ENCODE data around the gene TBC1D1. TPM values are rescaled to one million over a fixed set of nuclear protein-coding genes. Genes with fewer than 3 reads are reported as not detected.

The TBC1D1 gene
- total RNA-seq, 2 donors from 2014 or later: 55.3 to 77.4 TPM

GRCh38 chr4:37865450-37865849, 25.4 kb upstream of the TBC1D1 start:
- no peak for TF ChIP-seq CTCF (IDR thresholded peaks at IDR 0.05)
- H3K27me3 ChIP-seq: no peaks in the 10 kb centered on the region
- no peak for DNase-seq
- intact Hi-C loops (cut with DNase I): no loop called here
- no peak overlapping the region for H3K9ac ChIP-seq (ENCODE audit: low read depth in 2 of 2, low read length in 2 of 2)
- H3K27ac ChIP-seq: no peak overlapping the region
- H3K36me3 ChIP-seq: no peaks in the 10 kb centered on the region
- H3K9me3 ChIP-seq: no peaks in the 10 kb centered on the region
- H3K4me1 ChIP-seq: no peaks in the 10 kb centered on the region
- H3K4me3 ChIP-seq: no peak overlapping the region

DNA sequence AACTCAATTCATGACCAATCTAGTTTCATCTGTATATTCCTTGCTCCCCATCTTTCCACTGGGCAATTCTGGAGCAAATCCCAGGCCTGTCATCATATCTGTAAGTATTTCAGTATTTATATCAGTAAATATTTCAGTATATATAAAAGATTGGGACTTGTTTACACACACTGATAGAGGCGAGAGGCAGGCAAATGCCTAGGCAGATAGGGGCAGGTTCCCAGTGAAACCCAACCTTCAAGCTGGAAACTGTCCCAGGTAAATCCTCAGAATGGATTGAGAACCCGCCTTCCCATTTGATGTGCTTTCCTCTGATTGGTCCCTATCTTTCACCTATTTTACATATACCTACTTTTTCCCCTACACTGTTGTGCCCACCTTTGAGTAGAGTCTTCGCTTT, 23.8 kb upstream of the TBC1D1 start:
- Histone ChIP-seq H3K36me3 (no peaks in the 10 kb centered on the region), H3K27me3 (no peaks in the 10 kb centered on the region), H3K27ac (no peak overlapping the region), H3K4me1 (no peaks in the 10 kb centered on the region), H3K9ac (ENCODE audit: low read depth in 2 of 2, low read length in 2 of 2) (no peak overlapping the region), H3K9me3 (no peaks in the 10 kb centered on the region), H3K4me3 (no peak overlapping the region)
- TF ChIP-seq CTCF (IDR thresholded peaks at IDR 0.05): no peak
- DNase-seq: no peak
- intact Hi-C loops (cut with DNase I): no loop called here

DNA sequence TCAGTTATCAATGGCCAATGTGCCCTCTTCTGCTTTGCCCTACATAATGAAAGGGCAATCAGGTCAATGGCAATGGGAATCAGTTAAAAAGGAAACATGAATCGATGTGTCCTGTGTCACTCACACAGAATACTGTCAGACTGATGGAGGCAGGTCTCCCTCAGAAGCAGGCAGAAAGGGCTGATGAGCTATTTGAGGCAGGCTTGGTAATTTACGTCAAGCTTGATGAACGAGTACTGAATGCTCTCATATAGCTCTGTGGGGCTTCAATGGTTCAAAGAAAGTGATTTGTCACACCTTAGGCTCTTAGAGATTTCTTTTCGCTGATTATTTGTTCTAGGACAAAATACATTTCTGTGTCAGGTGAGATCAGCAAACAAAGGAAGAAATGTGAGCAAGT, 22.6 kb upstream of the TBC1D1 start:
- Histone ChIP-seq H3K4me3 (no peak overlapping the region), H3K27ac (no peak overlapping the region), H3K4me1 (peaks cover 8% of the 10 kb centered on the region), H3K9ac (ENCODE audit: low read depth in 2 of 2, low read length in 2 of 2) (no peak overlapping the region), H3K27me3 (no peaks in the 10 kb centered on the region), H3K9me3 (no peaks in the 10 kb centered on the region), H3K36me3 (no peaks in the 10 kb centered on the region)
- no peak for TF ChIP-seq CTCF (IDR thresholded peaks at IDR 0.05)
- intact Hi-C loops (cut with DNase I): no loop called here
- no peak for DNase-seq

DNA sequence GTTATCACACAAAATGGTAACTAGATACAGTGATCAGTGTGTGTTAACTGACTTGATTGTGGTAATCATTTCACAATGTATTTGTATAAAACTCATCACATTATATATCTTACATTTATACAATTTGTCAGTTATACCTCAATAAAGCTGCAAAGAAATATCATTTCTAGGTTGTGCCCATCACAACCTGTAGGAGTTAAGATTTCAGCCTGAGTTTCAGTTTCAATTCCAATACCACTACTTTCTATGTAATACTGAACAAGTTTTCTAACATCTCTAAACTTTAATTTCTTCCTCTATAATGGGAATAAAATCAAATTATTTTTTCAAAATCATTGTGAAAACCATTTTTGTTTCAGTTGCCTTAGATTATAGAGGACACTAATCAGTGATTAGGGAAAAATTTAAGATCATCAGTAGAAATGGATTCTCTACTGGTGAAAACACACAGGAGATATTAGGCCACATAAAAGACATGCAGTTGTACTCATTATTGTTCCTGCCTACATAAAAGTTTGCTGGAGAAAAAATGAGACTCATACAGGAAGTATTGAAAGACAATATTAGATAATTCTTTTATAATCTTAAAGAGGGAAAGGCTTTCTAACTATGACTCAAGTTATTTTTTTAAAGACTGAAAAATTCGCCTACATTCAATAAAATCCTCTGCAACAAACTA, 18.4 kb upstream of the TBC1D1 start:
- no peak overlapping the region for H3K27ac ChIP-seq
- intact Hi-C loops (cut with DNase I): no loop called here

GRCh38 chr4:37873386-37873785, 17.5 kb upstream of the TBC1D1 start:
- H3K27me3 ChIP-seq: no peaks in the 10 kb centered on the region
- no peaks in the 10 kb centered on the region for H3K9me3 ChIP-seq
- H3K9ac ChIP-seq (ENCODE audit: low read depth in 2 of 2, low read length in 2 of 2): no peak overlapping the region
- H3K4me1 ChIP-seq: peaks cover 14% of the 10 kb centered on the region
- intact Hi-C loops (cut with DNase I): no loop called here
- H3K36me3 ChIP-seq: no peaks in the 10 kb centered on the region
- no peak overlapping the region for H3K27ac ChIP-seq
- no peak overlapping the region for H3K4me3 ChIP-seq
- DNase-seq: no peak
- no peak for TF ChIP-seq CTCF (IDR thresholded peaks at IDR 0.05)

More for the DNA sequence above, 18.4 kb upstream of the TBC1D1 start:
- no peak overlapping the region for H3K9ac ChIP-seq (ENCODE audit: low read depth in 2 of 2, low read length in 2 of 2)
- H3K36me3 ChIP-seq: no peaks in the 10 kb centered on the region
- peaks cover 14% of the 10 kb centered on the region for H3K4me1 ChIP-seq
- H3K4me3 ChIP-seq: no peak overlapping the region
- TF ChIP-seq CTCF (IDR thresholded peaks at IDR 0.05): no peak
- DNase-seq: no peak
- H3K27me3 ChIP-seq: no peaks in the 10 kb centered on the region
- H3K9me3 ChIP-seq: no peaks in the 10 kb centered on the region
